ENCODE results near the gene TYSND1. TPM values are rescaled to one million over a fixed set of nuclear protein-coding genes. Genes with fewer than 3 reads are reported as not detected.
"Not testable (repeated sequence)": the region's sequence is repeated elsewhere in the genome, so short reads cannot be mapped to it uniquely, and the experiment has no call there.

Gene TYSND1
- total RNA-seq, 1 donor from 2014 or later: 1.9 TPM

GRCh38 chr10:70125918-70126552, 20.5 kb downstream of the TYSND1 start:
- Mint-ChIP-seq H3K27me3 (ENCODE audit: unreplicated experiment) (peaks cover 5% of the 10 kb centered on the region), H3K4me1 (ENCODE audit: low read depth, unreplicated experiment) (no peaks in the 10 kb centered on the region), H3K36me3 (ENCODE audit: unreplicated experiment) (no peaks in the 10 kb centered on the region), H3K4me3 (ENCODE audit: unreplicated experiment) (no peak overlapping the region), H3K9me3 (ENCODE audit: unreplicated experiment) (peaks cover 2% of the 10 kb centered on the region), H3K27ac (ENCODE audit: unreplicated experiment) (no peak overlapping the region)
- no peak for TF ChIP-seq CTCF (IDR thresholded peaks at IDR 0.05; ENCODE audit: partially characterized antibody, unreplicated experiment)
- DNase-seq: no peak

GRCh38 chr10:70124918-70125317, 21.6 kb downstream of the TYSND1 start:
- Mint-ChIP-seq H3K9me3 (ENCODE audit: unreplicated experiment) (peaks cover 2% of the 10 kb centered on the region), H3K27me3 (ENCODE audit: unreplicated experiment) (peaks cover 5% of the 10 kb centered on the region), H3K4me3 (ENCODE audit: unreplicated experiment) (no peak overlapping the region), H3K36me3 (ENCODE audit: unreplicated experiment) (no peaks in the 10 kb centered on the region), H3K4me1 (ENCODE audit: low read depth, unreplicated experiment) (no peaks in the 10 kb centered on the region), H3K27ac (ENCODE audit: unreplicated experiment) (no peak overlapping the region)
- no peak for TF ChIP-seq CTCF (IDR thresholded peaks at IDR 0.05; ENCODE audit: partially characterized antibody, unreplicated experiment)
- DNase-seq: no peak

GRCh38 chr10:70124415-70124814, 22.1 kb downstream of the TYSND1 start:
- Mint-ChIP-seq H3K27ac (ENCODE audit: unreplicated experiment) (no peak overlapping the region), H3K36me3 (ENCODE audit: unreplicated experiment) (no peaks in the 10 kb centered on the region), H3K9me3 (ENCODE audit: unreplicated experiment) (peaks cover 2% of the 10 kb centered on the region), H3K27me3 (ENCODE audit: unreplicated experiment) (peaks cover 5% of the 10 kb centered on the region), H3K4me3 (ENCODE audit: unreplicated experiment) (no peak overlapping the region), H3K4me1 (ENCODE audit: low read depth, unreplicated experiment) (no peaks in the 10 kb centered on the region)
- no peak for TF ChIP-seq CTCF (IDR thresholded peaks at IDR 0.05; ENCODE audit: partially characterized antibody, unreplicated experiment)
- no peak for DNase-seq

GRCh38 chr10:70123817-70124216, 22.7 kb downstream of the TYSND1 start:
- Mint-ChIP-seq H3K27ac (ENCODE audit: unreplicated experiment) (no peak overlapping the region), H3K4me1 (ENCODE audit: low read depth, unreplicated experiment) (no peaks in the 10 kb centered on the region), H3K27me3 (ENCODE audit: unreplicated experiment) (peaks cover 5% of the 10 kb centered on the region), H3K4me3 (ENCODE audit: unreplicated experiment) (no peak overlapping the region), H3K36me3 (ENCODE audit: unreplicated experiment) (no peaks in the 10 kb centered on the region), H3K9me3 (ENCODE audit: unreplicated experiment) (peaks cover 2% of the 10 kb centered on the region)
- no peak for DNase-seq
- no peak for TF ChIP-seq CTCF (IDR thresholded peaks at IDR 0.05; ENCODE audit: partially characterized antibody, unreplicated experiment)

- not testable (repeated sequence) for DNase-seq; H3K4me3 Mint-ChIP-seq (ENCODE audit: unreplicated experiment); H3K4me1 Mint-ChIP-seq (ENCODE audit: low read depth, unreplicated experiment); H3K36me3 Mint-ChIP-seq (ENCODE audit: unreplicated experiment); H3K27me3 Mint-ChIP-seq (ENCODE audit: unreplicated experiment); H3K9me3 Mint-ChIP-seq (ENCODE audit: unreplicated experiment); H3K27ac Mint-ChIP-seq (ENCODE audit: unreplicated experiment)
These were observed 23.3 kb downstream of the TYSND1 start for GRCh38 chr10:70123166-70123565.
